HL-60 (cell line): Measurements from ENCODE around the gene PANK4.
"Not testable (repeated sequence)": the region's sequence is repeated elsewhere in the genome, so short reads cannot be mapped to it uniquely, and the experiment has no call there.

Experiments used
- DNase-seq, 2 experiments: peaks; one replicate each; pipeline ENCODE4 v3.0.0-alpha.2; 2010 to 2020; ENCODE audit warnings: low read depth in 1 of 2, low spot score in 1 of 2
- H3K27ac ChIP-seq: fragments of 250-450 bp; sonication (Bioruptor Pico); replicated peaks from 2 replicates; pipeline ENCODE4 v1.5.1; 2020; ENCODE audit warnings: mild to moderate bottlenecking, moderate library complexity
- H3K27me3 ChIP-seq: fragments of 250-450 bp; sonication (Bioruptor Pico); 2 replicates; pipeline ENCODE4 v1.5.1; 2021; ENCODE audit warnings: mild to moderate bottlenecking, moderate library complexity; ENCODE audit not compliant: insufficient read depth, poor library complexity, severe bottlenecking
- H3K4me3 ChIP-seq: replicated peaks from 2 replicates; pipeline ENCODE4 v1.5.1; 2011; ENCODE audit warnings: mild to moderate bottlenecking, control low read depth, low read length; ENCODE audit not compliant: insufficient read depth
- GABPA ChIP-seq: IDR thresholded peaks from 2 replicates; pipeline ENCODE4 v1.6.1; 2012; ENCODE audit warnings: low read depth
- POLR2AphosphoS5 ChIP-seq: IDR thresholded peaks from 2 replicates; pipeline ENCODE4 v1.6.1; 2012; ENCODE audit warnings: low read depth
- SPI1 ChIP-seq: IDR thresholded peaks from 2 replicates; pipeline ENCODE4 v1.6.1; 2012; ENCODE audit warnings: low read depth, mild to moderate bottlenecking, borderline replicate concordance
- TF ChIP-seq, protein P1 (sequence below): IDR thresholded peaks from one replicate; pipeline ENCODE4 v1.5.1; 2011; ENCODE audit warnings: low read length, control low read depth, inconsistent platforms; ENCODE audit not compliant: insufficient read depth
- TF ChIP-seq, protein P2 (sequence below): IDR thresholded peaks from 2 replicates; pipeline ENCODE4 v1.6.1; 2012; ENCODE audit warnings: low read depth; ENCODE audit not compliant: insufficient replicate concordance

PANK4 gene

DNA sequence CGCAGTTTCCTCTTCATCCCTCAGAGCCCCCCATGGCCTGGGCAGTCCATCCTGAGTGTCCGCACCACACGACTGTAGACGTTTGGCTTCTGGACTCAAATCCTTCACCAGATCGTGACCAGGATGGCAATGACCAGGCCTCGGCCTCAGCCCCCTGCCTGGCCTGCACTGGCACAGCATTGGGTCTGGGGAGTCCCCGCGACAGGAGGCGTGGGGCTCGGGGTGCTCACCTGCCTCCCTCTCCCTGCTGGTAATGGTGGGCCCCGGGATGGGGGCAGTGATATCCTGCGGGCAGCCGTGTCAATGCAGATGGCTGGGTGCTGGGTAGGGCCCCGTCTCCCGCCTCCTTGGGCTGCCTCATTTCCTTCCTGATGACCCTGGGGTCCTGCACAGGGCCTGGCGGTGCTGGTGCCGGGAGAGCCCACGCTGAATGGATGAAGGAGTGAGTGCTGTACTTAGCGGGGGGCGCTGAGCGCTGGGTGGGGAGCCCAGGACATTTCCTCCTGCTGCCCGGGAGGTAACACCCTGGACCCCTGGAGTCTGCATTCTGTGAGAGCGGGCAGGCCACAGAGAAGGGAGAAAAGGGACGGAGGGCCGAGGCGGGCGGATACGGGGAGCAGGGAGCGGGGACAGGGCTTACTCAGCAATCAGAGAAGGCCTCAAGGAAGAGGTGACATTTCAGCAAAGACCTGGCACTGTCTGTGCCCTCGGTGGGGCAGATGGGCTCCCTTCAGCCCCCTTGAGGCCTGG, 27.6 kb upstream of the PANK4 start:
- Histone ChIP-seq H3K27me3 (no peaks in the 10 kb centered on the region), H3K4me3 (no peak overlapping the region), H3K27ac (no peak overlapping the region)
- no peak for DNase-seq
- TF ChIP-seq, protein P1, sequence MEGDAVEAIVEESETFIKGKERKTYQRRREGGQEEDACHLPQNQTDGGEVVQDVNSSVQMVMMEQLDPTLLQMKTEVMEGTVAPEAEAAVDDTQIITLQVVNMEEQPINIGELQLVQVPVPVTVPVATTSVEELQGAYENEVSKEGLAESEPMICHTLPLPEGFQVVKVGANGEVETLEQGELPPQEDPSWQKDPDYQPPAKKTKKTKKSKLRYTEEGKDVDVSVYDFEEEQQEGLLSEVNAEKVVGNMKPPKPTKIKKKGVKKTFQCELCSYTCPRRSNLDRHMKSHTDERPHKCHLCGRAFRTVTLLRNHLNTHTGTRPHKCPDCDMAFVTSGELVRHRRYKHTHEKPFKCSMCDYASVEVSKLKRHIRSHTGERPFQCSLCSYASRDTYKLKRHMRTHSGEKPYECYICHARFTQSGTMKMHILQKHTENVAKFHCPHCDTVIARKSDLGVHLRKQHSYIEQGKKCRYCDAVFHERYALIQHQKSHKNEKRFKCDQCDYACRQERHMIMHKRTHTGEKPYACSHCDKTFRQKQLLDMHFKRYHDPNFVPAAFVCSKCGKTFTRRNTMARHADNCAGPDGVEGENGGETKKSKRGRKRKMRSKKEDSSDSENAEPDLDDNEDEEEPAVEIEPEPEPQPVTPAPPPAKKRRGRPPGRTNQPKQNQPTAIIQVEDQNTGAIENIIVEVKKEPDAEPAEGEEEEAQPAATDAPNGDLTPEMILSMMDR: no peak
- TF ChIP-seq, protein P2, sequence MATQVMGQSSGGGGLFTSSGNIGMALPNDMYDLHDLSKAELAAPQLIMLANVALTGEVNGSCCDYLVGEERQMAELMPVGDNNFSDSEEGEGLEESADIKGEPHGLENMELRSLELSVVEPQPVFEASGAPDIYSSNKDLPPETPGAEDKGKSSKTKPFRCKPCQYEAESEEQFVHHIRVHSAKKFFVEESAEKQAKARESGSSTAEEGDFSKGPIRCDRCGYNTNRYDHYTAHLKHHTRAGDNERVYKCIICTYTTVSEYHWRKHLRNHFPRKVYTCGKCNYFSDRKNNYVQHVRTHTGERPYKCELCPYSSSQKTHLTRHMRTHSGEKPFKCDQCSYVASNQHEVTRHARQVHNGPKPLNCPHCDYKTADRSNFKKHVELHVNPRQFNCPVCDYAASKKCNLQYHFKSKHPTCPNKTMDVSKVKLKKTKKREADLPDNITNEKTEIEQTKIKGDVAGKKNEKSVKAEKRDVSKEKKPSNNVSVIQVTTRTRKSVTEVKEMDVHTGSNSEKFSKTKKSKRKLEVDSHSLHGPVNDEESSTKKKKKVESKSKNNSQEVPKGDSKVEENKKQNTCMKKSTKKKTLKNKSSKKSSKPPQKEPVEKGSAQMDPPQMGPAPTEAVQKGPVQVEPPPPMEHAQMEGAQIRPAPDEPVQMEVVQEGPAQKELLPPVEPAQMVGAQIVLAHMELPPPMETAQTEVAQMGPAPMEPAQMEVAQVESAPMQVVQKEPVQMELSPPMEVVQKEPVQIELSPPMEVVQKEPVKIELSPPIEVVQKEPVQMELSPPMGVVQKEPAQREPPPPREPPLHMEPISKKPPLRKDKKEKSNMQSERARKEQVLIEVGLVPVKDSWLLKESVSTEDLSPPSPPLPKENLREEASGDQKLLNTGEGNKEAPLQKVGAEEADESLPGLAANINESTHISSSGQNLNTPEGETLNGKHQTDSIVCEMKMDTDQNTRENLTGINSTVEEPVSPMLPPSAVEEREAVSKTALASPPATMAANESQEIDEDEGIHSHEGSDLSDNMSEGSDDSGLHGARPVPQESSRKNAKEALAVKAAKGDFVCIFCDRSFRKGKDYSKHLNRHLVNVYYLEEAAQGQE: no peak
- TF ChIP-seq POLR2AphosphoS5 (no peak), SPI1 (no peak), GABPA (no peak)

DNA sequence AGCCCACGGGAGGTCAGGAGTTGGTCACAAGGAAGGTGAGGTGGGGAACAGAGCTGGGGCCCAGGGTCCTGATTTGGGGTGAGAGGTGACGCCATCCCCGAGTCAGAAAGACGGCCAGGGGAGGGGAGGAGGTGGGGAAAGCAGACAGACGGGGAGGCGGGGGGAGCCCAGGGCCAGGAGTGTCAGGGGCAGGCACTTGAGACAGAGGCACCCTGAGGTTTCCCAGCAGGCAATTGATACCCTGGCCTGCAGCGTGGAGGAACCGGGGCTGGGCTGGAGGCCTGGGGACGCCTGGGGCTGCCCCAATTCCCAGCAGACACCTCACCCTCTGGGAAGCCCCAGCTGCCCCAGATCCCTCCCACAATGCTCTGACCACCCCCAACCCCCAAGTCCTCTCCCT, 26.7 kb upstream of the PANK4 start:
- H3K4me3 ChIP-seq, H3K27ac ChIP-seq, H3K27me3 ChIP-seq, DNase-seq: not testable (repeated sequence)

DNA sequence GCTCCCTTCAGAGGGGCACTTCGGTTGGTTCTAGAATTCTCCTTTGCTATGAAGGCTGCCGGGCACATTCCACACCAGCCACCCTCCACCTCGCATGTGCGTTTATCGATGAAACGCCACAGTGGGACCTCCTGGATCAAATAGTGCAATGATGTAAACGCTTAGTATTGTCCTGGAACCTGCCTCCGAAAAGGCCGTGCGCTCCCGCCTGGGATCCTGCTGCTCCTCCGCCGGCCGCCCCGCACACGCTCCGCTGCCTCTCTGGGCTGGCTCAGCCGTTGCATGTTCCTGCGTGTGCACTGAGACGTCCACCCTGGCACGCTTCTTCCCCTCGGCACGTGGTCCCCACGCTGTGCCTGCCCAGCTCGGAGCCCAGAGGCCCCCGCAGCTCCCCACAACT, 25.8 kb upstream of the PANK4 start:
- Histone ChIP-seq H3K27me3 (no peaks in the 10 kb centered on the region), H3K27ac (no peak overlapping the region), H3K4me3 (no peak overlapping the region)
- DNase-seq: no peak
- TF ChIP-seq, protein P1: no peak
- TF ChIP-seq, protein P2: no peak
- TF ChIP-seq POLR2AphosphoS5 (no peak), GABPA (no peak), SPI1 (no peak)

DNA sequence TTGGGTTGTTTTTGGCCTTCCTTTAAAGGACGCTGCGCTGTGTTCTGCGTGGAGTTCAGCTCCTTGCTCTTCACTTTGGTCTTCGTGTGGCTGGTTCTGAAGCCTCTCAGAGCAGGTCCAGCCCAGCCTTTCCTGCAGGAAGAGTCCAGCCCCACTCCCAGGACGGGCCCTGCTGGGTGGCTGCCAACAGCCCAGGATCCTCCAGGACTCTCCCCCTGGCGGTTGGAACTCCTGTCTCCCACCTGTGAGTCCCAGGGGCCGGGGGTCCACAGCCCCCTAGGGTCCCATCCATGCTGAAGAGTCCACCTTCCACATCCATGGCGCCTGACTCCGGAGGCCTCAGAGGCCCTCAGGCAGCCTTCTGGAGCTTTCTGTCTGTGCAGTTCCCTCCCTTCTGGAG, 25.1 kb upstream of the PANK4 start:
- not testable (repeated sequence) for DNase-seq, H3K27me3 ChIP-seq, H3K27ac ChIP-seq, H3K4me3 ChIP-seq

DNA sequence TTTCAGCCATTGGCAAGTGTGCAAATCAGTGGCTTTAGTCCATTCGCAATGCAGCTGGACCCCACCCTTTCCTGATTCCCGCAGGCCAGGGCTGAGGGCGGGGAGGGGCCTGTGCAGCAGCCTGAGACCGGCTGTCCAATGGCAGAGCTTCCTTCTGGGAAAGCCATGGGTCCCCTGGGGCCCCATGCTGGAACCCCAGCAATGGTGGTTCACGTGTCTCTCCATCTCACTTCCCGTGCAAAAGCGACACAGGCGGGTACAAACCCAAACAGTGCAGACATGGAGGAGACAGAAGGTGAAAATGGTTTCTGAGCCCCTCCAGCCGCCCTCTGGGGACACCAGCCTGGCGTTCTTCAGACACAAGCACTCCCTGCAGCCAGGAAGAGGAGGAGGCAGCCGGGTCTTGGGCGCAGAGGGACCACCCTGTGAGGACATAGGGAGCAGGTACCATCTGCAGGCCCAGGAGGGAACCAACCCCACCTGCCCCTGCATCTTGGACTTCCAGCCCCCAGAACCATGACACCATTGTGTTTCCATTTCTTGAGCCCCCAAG, 24.0 kb upstream of the PANK4 start:
- H3K27me3 ChIP-seq, H3K4me3 ChIP-seq, H3K27ac ChIP-seq, DNase-seq: not testable (repeated sequence)

DNA sequence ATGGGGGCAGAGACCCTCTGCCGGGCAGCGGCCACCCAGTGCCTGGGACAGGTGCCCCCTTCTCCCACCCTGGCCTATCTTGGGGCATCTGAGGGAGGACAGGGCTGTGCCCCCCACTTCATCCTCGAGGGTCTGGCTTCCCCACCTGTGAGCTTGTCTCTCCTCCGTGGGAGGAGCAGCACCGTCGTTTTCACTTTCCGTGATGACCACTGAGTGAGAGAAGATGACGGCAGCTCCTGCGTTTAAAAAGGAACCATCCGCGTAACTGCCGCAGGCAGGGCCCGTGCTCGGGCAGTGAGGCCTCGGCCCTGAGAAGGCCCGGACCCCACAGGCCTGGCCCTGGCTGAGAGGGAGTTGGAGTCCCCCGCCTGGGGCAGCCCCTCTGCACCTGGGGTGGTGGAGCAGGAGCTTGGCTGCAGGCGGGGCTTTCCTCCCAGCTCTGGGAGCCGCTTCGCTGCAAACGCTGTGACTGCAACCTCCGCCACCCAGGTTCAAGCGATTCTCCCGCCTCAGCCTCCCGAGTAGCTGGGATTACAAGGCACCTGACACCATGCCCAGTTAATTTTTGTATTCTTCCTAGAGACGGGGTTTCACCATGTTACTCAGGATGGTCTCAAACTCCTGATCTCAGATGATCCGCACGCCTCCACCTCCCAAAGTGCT, 23.1 kb upstream of the PANK4 start:
- not testable (repeated sequence) for DNase-seq, H3K4me3 ChIP-seq, H3K27me3 ChIP-seq
- peak overlapping the region; percentile 91 for H3K27ac ChIP-seq
